Breast epithelium (tissue), 3 donors: ENCODE data around the gene ZNF148.

ENCODE experiments used
- CTCF ChIP-seq, 3 donors: fragments of 450-650 bp; IDR thresholded peaks; one replicate each; pipeline ENCODE4 v1.5.1; 2016 to 2017; ENCODE audit warnings: antibody characterized with exemption in 3 of 3, mild to moderate bottlenecking in 3 of 3, moderate library complexity in 3 of 3
- POLR2AphosphoS5 ChIP-seq, 3 donors: sonication (generic); formaldehyde crosslinking; IDR thresholded peaks; one replicate each; pipeline ENCODE4 v1.6.1; 2017; ENCODE audit warnings: antibody characterized with exemption in 3 of 3

- TF ChIP-seq CTCF (IDR thresholded peaks at IDR 0.05) (no peak), POLR2AphosphoS5 (IDR thresholded peaks at IDR 0.05) (no peak)
Measured at GRCh38 chr3:125317761-125318160, 57.4 kb downstream of the ZNF148 start.
